ENCODE results near the gene GPR107. TPM values are rescaled to one million over a fixed set of nuclear protein-coding genes. Genes with fewer than 3 reads are reported as not detected.
"Not testable (repeated sequence)": the region's sequence is repeated elsewhere in the genome, so short reads cannot be mapped to it uniquely, and the experiment has no call there.

The GPR107 gene
- total and polyA plus RNA-seq, 3 donors from 2014 or later: 41.1 to 53.4 (median 49.1) TPM

DNA sequence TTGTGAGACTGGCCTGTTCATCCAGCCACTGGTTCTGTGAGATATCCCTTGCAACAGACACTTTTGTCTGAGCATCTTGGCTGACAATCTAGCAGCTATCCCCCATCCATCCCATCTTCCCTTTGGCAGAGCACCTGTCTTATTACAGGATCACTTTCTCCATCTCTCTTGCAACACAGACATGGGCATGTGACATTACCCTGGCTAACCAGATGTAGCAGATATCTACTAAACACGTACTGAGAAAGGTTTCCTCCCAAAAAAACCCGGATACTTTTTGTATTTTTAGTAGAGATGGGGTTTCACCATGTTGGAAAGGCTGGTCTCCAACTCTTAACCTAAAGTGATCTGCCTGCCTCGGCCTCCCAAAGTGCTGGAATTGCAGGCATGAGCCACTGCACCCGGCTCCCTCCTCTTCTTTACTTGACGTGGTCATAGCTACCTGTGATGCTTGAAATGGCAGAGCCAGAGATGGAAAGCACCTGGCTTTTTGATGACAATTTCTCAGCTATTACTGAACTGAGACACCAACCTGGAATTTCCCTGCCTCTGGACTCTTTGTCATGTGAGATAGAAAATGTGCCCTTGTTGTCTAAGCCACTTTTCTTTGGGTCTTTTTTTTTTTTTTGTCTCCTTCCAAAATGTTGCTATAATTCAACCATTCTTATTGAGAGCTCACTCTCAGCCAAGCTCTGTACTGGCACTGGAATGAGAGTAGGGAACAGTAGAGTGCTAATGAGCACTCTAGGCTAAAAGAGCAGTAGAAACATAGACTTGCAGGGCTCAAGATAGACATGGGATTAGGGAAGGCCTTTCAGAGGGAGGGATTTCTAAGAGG, 43.3 kb upstream of the GPR107 start:
- no peak for DNase-seq
- Histone ChIP-seq H3K36me3 (ENCODE audit: low read depth, missing control alignments) (no peaks in the 10 kb centered on the region), H3K4me3 (no peak overlapping the region), H3K27ac (no peak overlapping the region), H3K9me3 (no peaks in the 10 kb centered on the region), H3K4me1 (peaks cover 13% of the 10 kb centered on the region), H3K27me3 (no peaks in the 10 kb centered on the region)
- intact Hi-C loops (cut with DNase I; ENCODE audit: low total_unique reads): no loop called here
- 77 to 87% methylated on average over 5 of the region's 5 CpGs for WGBS, 2 donors
- TF ChIP-seq POLR2A (IDR thresholded peaks at IDR 0.05): no peak
- TF ChIP-seq, protein P1, sequence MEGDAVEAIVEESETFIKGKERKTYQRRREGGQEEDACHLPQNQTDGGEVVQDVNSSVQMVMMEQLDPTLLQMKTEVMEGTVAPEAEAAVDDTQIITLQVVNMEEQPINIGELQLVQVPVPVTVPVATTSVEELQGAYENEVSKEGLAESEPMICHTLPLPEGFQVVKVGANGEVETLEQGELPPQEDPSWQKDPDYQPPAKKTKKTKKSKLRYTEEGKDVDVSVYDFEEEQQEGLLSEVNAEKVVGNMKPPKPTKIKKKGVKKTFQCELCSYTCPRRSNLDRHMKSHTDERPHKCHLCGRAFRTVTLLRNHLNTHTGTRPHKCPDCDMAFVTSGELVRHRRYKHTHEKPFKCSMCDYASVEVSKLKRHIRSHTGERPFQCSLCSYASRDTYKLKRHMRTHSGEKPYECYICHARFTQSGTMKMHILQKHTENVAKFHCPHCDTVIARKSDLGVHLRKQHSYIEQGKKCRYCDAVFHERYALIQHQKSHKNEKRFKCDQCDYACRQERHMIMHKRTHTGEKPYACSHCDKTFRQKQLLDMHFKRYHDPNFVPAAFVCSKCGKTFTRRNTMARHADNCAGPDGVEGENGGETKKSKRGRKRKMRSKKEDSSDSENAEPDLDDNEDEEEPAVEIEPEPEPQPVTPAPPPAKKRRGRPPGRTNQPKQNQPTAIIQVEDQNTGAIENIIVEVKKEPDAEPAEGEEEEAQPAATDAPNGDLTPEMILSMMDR (IDR thresholded peaks at IDR 0.05): no peak

DNA sequence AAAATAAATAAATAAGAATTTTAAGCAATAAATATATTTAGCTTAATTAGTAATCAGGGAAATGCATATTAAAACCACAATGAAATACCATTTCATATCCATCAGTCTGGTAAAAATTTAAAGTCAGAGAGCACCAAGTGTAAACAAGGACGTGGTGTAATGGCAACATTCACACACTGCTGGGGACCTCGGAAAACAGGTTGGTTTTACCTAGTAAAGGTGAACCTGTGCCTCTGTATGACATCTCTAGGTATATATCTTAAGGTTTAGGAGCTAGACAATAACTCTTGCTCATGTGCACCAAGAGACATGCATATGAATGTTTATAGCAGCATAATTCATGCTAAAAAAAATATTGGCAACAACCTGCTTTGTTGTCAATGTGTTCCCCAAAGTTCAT, 40.4 kb upstream of the GPR107 start:
- no peaks in the 10 kb centered on the region for H3K27me3 ChIP-seq
- H3K4me3 ChIP-seq: no peak overlapping the region
- H3K27ac ChIP-seq: no peak overlapping the region
- no peaks in the 10 kb centered on the region for H3K36me3 ChIP-seq (ENCODE audit: low read depth, missing control alignments)
- 80 to 92% methylated on average over 2 of the region's 2 CpGs for WGBS, 2 donors
- no peak for DNase-seq
- TF ChIP-seq, protein P1 (IDR thresholded peaks at IDR 0.05): no peak
- TF ChIP-seq POLR2A (IDR thresholded peaks at IDR 0.05): no peak
- intact Hi-C loops (cut with DNase I; ENCODE audit: low total_unique reads): no loop called here
- no peaks in the 10 kb centered on the region for H3K9me3 ChIP-seq
- peaks cover 4% of the 10 kb centered on the region for H3K4me1 ChIP-seq

DNA sequence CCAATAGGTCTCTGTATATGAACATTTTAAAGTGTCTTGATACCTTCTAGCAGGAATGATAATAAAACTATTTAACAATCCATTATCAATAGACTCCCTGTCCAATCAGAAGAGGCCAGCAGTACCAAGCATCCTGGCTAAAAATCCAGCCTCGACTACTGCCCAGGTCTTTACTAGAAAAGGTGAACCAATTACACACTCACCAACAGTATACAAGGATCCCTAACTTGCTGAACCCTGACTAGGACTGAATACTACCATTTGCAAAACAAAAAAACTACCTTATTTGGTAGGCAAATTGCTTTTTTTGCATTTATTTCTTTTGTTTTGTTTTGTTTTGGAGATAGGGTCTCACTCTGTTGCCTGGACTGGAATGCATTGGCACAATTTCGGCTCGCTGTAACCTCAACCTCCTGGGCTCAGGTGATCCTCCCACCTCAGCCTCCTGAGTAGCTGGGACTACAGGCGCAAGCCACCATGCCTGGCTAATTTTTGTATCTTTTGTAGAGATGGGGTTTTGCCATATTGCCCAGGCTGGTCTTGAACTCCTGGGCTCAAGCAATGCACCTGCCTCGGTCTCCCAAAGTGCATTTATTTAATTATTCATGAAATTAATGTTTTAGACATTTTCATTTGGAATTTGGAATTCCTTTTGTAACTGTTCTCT, 38.2 kb upstream of the GPR107 start:
- H3K9me3 ChIP-seq: no peaks in the 10 kb centered on the region
- 94 to 96% methylated on average over 5 of the region's 5 CpGs for WGBS, 2 donors
- H3K27me3 ChIP-seq: no peaks in the 10 kb centered on the region
- H3K4me3 ChIP-seq: no peak overlapping the region
- no peaks in the 10 kb centered on the region for H3K36me3 ChIP-seq (ENCODE audit: low read depth, missing control alignments)
- intact Hi-C loops (cut with DNase I; ENCODE audit: low total_unique reads): no loop called here
- H3K27ac ChIP-seq: no peak overlapping the region
- no peak for DNase-seq
- TF ChIP-seq POLR2A (IDR thresholded peaks at IDR 0.05): no peak
- TF ChIP-seq, protein P1 (IDR thresholded peaks at IDR 0.05): no peak
- no peaks in the 10 kb centered on the region for H3K4me1 ChIP-seq

GRCh38 chr9:130017076-130017475, 36.6 kb upstream of the GPR107 start:
- Histone ChIP-seq H3K27me3 (no peaks in the 10 kb centered on the region), H3K36me3 (ENCODE audit: low read depth, missing control alignments) (no peaks in the 10 kb centered on the region), H3K9me3 (no peaks in the 10 kb centered on the region), H3K4me1 (no peaks in the 10 kb centered on the region), H3K27ac (no peak overlapping the region), H3K4me3 (no peak overlapping the region)
- intact Hi-C loops (cut with DNase I; ENCODE audit: low total_unique reads): no loop called here
- WGBS, 2 donors: 50 to 62% methylated on average over 2 of the region's 2 CpGs
- no peak for DNase-seq
- no peak for TF ChIP-seq POLR2A (IDR thresholded peaks at IDR 0.05)
- TF ChIP-seq, protein P1 (IDR thresholded peaks at IDR 0.05): no peak

GRCh38 chr9:130017510-130017909, 36.2 kb upstream of the GPR107 start:
- H3K4me1 ChIP-seq; intact Hi-C loops (cut with DNase I; ENCODE audit: low total_unique reads); H3K36me3 ChIP-seq (ENCODE audit: low read depth, missing control alignments); DNase-seq; H3K4me3 ChIP-seq; H3K27ac ChIP-seq; H3K27me3 ChIP-seq; H3K9me3 ChIP-seq: not testable (repeated sequence)
- 90 to 93% methylated on average over 8 of the region's 8 CpGs for WGBS, 2 donors
